ENCODE results near the gene YWHAH. TPM values are rescaled to one million over a fixed set of nuclear protein-coding genes. Genes with fewer than 3 reads are reported as not detected.
A peak's percentile ranks its signal among the peaks of the same experiment; 100 is the strongest.

The YWHAH gene
- total RNA-seq, 2 experiments from 2014 or later: 24.4 to 26.1 TPM

GRCh38 chr22:31970490-31971444, 26.4 kb downstream of the YWHAH start:
- H3K4me3 ChIP-seq (ENCODE audit: low read length): peak overlapping the region; percentile 56
- Mint-ChIP-seq H3K36me3 (ENCODE audit: low read depth) (no peaks in the 10 kb centered on the region), H3K4me3 (peak overlapping the region; percentile 82), H3K27ac (peak overlapping the region; percentile 3), H3K9me3 (no peaks in the 10 kb centered on the region), H3K27me3 (no peaks in the 10 kb centered on the region), H3K4me1 (ENCODE audit: low read depth) (peaks cover 13% of the 10 kb centered on the region)
- H3K4me1 ChIP-seq (ENCODE audit: insufficient read depth, low read length): peaks cover 20% of the 10 kb centered on the region
- ATAC-seq (ENCODE audit: poor library complexity) (peak; percentile 93), DNase-seq (peak; percentile 77 to 93 (median 87))
- intact Hi-C loops (cut with DNase I, micrococcal nuclease): loop anchor here (1.0 to 10.0 kb wide), 8 partner anchors 26 to 824 kb away; partner anchors contain the start of genes YWHAH (in 2 of the 2), DEPDC5 (in 1 of the 2), PISD (in 1 of the 2) and PRR14L (in 1 of the 2)
- ChIA-PET POLR2A (interaction anchor here (0.9 to 1.7 kb wide), 8 partner anchors 11 to 309 kb away, joined by 3 to 6 read pairs (median 4); partner anchors contain the start of gene PISD), CTCF (interaction anchor here (0.6 to 2.5 kb wide), 27 partner anchors 10 to 505 kb away, joined by 3 to 42 read pairs (median 5); partner anchors contain the start of genes DEPDC5, FBXO7 and PISD)
- peak; percentile 90 for TF ChIP-seq CTCF (IDR thresholded peaks at IDR 0.05)
- no peaks in the 10 kb centered on the region for H3K9me3 ChIP-seq (ENCODE audit: control insufficient read depth in 1 of 2, insufficient read depth in 1 of 2, low read length in 2 of 2)
- H3K27ac ChIP-seq (ENCODE audit: low read depth in 1 of 2, low read length in 2 of 2): no peak overlapping the region
- H3K27me3 ChIP-seq (ENCODE audit: control insufficient read depth in 1 of 2, insufficient read depth in 2 of 2, low read length in 2 of 2): no peaks in the 10 kb centered on the region
- H3K36me3 ChIP-seq (ENCODE audit: insufficient read depth, low read length): no peaks in the 10 kb centered on the region

GRCh38 chr22:31972180-31972579, 27.8 kb downstream of the YWHAH start:
- no peaks in the 10 kb centered on the region for H3K36me3 Mint-ChIP-seq (ENCODE audit: low read depth)

More at GRCh38 chr22:31972180-31972579, 27.8 kb downstream of the YWHAH start:
- CTCF ChIA-PET: no interaction called here
- Histone ChIP-seq H3K9me3 (ENCODE audit: control insufficient read depth in 1 of 2, insufficient read depth in 1 of 2, low read length in 2 of 2) (no peaks in the 10 kb centered on the region), H3K36me3 (ENCODE audit: insufficient read depth, low read length) (no peaks in the 10 kb centered on the region), H3K4me1 (ENCODE audit: insufficient read depth, low read length) (peaks cover 20% of the 10 kb centered on the region), H3K4me3 (ENCODE audit: low read length) (no peak overlapping the region), H3K27me3 (ENCODE audit: control insufficient read depth in 1 of 2, insufficient read depth in 2 of 2, low read length in 2 of 2) (no peaks in the 10 kb centered on the region), H3K27ac (ENCODE audit: low read depth in 1 of 2, low read length in 2 of 2) (no peak overlapping the region)
- TF ChIP-seq CTCF (IDR thresholded peaks at IDR 0.05): no peak
- Mint-ChIP-seq H3K9me3 (no peaks in the 10 kb centered on the region), H3K4me3 (no peak overlapping the region), H3K27ac (no peak overlapping the region), H3K27me3 (no peaks in the 10 kb centered on the region), H3K4me1 (ENCODE audit: low read depth) (peaks cover 13% of the 10 kb centered on the region)
- ATAC-seq (ENCODE audit: poor library complexity) (no peak), DNase-seq (no peak)
- POLR2A ChIA-PET: no interaction called here
- intact Hi-C loops (cut with DNase I, micrococcal nuclease): loop anchor here (5.0 to 10.0 kb wide), 3 partner anchors 220 to 823 kb away; partner anchors contain the start of genes DEPDC5 (in 1 of the 2), PISD (in 1 of the 2) and PRR14L (in 1 of the 2)

Data from CD4-positive, alpha-beta T cell (primary cell).